Gastrocnemius medialis (tissue), 4 donors: ENCODE measurements around the gene LPIN1. TPM values are rescaled to one million over a fixed set of nuclear protein-coding genes. Genes with fewer than 3 reads are reported as not detected.
A peak's percentile ranks its signal among the peaks of the same experiment; 100 is the strongest.

ENCODE experiments used
- ATAC-seq, 2 donors: fragments of 150-250 bp; one replicate each; pipeline ENCODE4 v1.9.1; 2016
- DNase-seq, 2 donors: peaks; one replicate each; pipeline ENCODE4 v3.0.0-alpha.2; 2019
- H3K27ac ChIP-seq, 4 donors: fragments of 200-600 bp; sonication (generic); 1 replicate in 1 of 4; 2 replicates in 3 of 4; pipeline ENCODE4 v1.5.1; 2016 to 2018; ENCODE audit warnings: mild to moderate bottlenecking in 2 of 4, moderate library complexity in 1 of 4
- H3K27me3 ChIP-seq, 3 donors: fragments of 200-600 bp; sonication (generic) in 2 of 3; 1 replicate in 1 of 3; 2 replicates in 2 of 3; pipeline versions ENCODE4 v1.5.1 to v1.6.0; 2016 to 2019; ENCODE audit warnings: mild to moderate bottlenecking in 1 of 3, moderate library complexity in 1 of 3
- H3K36me3 ChIP-seq, 2 donors: fragments of 200-600 bp; sonication (generic) in 1 of 2; one replicate each; pipeline ENCODE4 v1.5.1; 2017 to 2018
- H3K4me1 ChIP-seq, 2 donors: fragments of 200-600 bp; sonication (generic) in 1 of 2; one replicate each; pipeline ENCODE4 v1.5.1; 2016 to 2017; ENCODE audit warnings: mild to moderate bottlenecking in 2 of 2
- H3K4me3 ChIP-seq, 4 donors: fragments of 200-600 bp; sonication (generic) in 3 of 4; 1 replicate in 1 of 4; 2 replicates in 3 of 4; pipeline ENCODE4 v1.5.1; 2016 to 2019; ENCODE audit warnings: mild to moderate bottlenecking in 2 of 4
- H3K9me3 ChIP-seq, 3 donors: fragments of 200-600 bp; sonication (generic) in 2 of 3; 1 replicate in 1 of 3; 2 replicates in 2 of 3; pipeline ENCODE4 v1.5.1; 2016 to 2019
- POLR2A ChIP-seq, 2 donors: fragments of 450-650 bp; IDR thresholded peaks; one replicate each; pipeline ENCODE4 v1.6.1; 2017; ENCODE audit warnings: antibody characterized with exemption in 2 of 2, mild to moderate bottlenecking in 2 of 2, moderate library complexity in 2 of 2
- in situ Hi-C, 4 donors: fragments of 200-750 bp; cut with MboI; loops; one replicate each; pipeline versions ENCODE4 v1.15.0 to v1.8.0; 2017; ENCODE audit warnings: low sequenced_read_pairs in 4 of 4
- intact Hi-C: fragments of 100-400 bp; cut with DNase I; formaldehyde crosslinking; loops from one replicate; pipeline ENCODE4 v1.15.1; 2023; ENCODE audit warnings: low total_unique reads
- total RNA-seq, 4 donors: library from RNA; depleted of rRNA; stranded (reverse); fragments of >200 nt; gene quantifications; one replicate each; pipeline versions ENCODE4 v1.1.0 to v1.2.3, GENCODE V29; 2016
- TF ChIP-seq, protein P1 (sequence below), 5 experiments: fragments of 450-650 bp in 3 of 5; fragments of 200-600 bp in 2 of 5; sonication (generic) in 2 of 5; IDR thresholded peaks in 4 of 5; conservative IDR thresholded peaks in 1 of 5; 1 replicate in 4 of 5; 2 replicates in 1 of 5; pipeline ENCODE4 v1.5.1; 2016 to 2019; ENCODE audit warnings: antibody characterized with exemption in 5 of 5, mild to moderate bottlenecking in 3 of 5, moderate library complexity in 3 of 5

LPIN1 gene
- total RNA-seq, 4 donors from 2014 or later, result 292 to 606 (median 472) TPM

DNA sequence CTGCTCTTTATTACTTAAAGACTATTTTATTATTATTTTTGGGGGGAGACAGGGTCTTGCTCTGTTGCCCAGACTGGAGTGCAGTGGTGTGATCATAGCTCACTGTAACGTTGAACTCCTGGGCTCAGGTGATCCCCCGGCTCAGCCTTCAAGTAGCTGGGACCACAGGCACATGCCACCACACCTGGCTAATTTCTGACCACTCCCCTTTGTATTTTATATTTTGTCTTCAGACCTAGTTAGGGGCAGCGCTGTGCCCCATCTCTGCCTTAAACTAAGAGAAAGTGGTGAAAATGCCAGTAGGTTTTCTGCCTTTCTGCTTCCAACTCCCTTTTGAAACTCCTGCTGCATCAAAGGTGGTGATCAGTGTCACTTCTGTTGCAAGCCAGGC is 82.5 kb downstream of the LPIN1 start:
- Histone ChIP-seq H3K27me3 (no peaks in the 10 kb centered on the region), H3K4me3 (no peak overlapping the region), H3K36me3 (peaks cover 0 to 42% of the 10 kb centered on the region in 2 donors), H3K9me3 (no peaks in the 10 kb centered on the region), H3K4me1 (peaks cover 25 to 32% of the 10 kb centered on the region in 2 donors), H3K27ac (peak overlapping the region; percentile 70 to 79 (median 72))
- in situ Hi-C loops (no loop called here), intact Hi-C loops (no loop called here)
- TF ChIP-seq POLR2A (IDR thresholded peaks at IDR 0.05), result no peak
- TF ChIP-seq, protein P1, sequence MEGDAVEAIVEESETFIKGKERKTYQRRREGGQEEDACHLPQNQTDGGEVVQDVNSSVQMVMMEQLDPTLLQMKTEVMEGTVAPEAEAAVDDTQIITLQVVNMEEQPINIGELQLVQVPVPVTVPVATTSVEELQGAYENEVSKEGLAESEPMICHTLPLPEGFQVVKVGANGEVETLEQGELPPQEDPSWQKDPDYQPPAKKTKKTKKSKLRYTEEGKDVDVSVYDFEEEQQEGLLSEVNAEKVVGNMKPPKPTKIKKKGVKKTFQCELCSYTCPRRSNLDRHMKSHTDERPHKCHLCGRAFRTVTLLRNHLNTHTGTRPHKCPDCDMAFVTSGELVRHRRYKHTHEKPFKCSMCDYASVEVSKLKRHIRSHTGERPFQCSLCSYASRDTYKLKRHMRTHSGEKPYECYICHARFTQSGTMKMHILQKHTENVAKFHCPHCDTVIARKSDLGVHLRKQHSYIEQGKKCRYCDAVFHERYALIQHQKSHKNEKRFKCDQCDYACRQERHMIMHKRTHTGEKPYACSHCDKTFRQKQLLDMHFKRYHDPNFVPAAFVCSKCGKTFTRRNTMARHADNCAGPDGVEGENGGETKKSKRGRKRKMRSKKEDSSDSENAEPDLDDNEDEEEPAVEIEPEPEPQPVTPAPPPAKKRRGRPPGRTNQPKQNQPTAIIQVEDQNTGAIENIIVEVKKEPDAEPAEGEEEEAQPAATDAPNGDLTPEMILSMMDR (IDR thresholded peaks at IDR 0.05 in 4 of 5, conservative IDR thresholded peaks at IDR 0.05 in 1 of 5), result no peak
- no peak for DNase-seq
- ATAC-seq, result no peak

DNA sequence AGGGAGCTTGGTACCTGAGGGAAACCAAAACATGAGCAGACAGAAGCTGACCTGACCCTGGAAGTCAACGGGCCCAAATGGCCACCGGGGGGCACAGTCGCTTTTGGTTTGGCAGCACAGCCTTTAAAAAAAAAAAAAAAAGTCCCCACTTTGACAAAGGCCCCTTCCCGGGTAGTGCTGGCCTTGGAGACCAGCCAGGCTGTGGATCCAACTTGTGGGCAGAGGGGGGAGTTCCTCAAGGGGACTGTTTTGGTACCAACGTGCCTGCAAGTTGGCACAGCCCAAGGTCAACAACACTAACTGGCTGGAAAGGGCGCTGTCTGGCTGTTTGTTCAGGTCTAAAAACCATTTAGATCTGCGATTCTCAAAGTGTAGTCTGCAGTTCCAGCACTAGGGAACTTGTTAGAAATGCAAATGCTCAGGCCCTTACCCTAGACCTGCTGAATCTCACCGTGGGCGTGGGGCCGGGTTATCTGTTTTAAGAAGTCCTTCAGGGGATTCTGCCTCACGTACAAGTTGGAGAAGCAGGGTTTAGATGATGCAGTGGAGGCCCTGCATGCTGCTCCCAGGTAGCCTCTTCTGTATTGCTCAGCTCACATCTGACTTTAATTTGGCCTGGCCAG is 83.0 kb downstream of the LPIN1 start:
- peak overlapping the region; percentile 70 to 79 (median 72) for H3K27ac ChIP-seq
- intact Hi-C loops, result no loop called here

DNA sequence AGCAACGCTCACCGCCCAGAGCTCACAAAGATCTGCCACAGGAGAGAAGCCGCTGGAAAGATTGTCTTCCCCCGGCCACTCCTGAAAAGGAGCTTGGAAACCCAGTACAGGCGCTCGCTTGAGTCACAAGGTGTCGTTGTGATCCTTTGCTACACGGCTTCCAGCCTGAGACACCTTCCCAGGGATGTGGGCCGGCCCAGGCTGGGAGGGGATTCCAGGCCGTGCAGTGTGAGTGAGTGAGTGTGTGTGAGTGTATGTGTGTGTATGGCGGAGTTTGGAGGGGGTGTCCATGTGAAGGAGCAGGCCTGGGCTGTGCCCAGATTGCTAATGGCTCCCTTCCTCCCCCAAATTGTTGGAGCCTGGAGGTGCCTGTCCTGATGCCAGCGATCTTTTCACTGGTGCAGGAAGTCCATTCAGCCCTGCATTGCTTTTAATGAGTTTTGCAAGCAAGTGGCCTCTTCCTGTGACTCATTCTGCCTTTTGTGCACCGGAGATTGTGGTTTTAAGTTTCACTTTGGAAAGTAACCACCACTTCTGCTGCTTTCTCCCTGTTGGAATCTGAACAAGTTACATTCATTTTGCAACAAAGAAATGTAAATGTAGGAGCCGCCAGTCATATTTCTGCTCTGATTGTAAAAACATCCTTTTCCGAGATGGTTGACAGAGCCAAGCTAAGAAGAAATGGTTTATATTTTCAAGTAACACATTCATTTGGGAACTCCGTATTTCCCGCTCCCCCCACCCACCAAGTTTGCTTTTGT is 83.7 kb downstream of the LPIN1 start:
- Histone ChIP-seq H3K4me3 (peak overlapping the region in 3 of 4 donors; percentile 23 to 37 (median 33)), H3K36me3 (peaks cover 0 to 30% of the 10 kb centered on the region in 2 donors), H3K27ac (peak overlapping the region; percentile 70 to 79 (median 72)), H3K4me1 (peaks cover 22 to 29% of the 10 kb centered on the region in 2 donors), H3K9me3 (no peaks in the 10 kb centered on the region), H3K27me3 (no peaks in the 10 kb centered on the region)
- DNase-seq, result peak; percentile 66 to 69
- peak; percentile 74 to 85 for ATAC-seq
- no peak for TF ChIP-seq POLR2A (IDR thresholded peaks at IDR 0.05)
- TF ChIP-seq, protein P1 (IDR thresholded peaks at IDR 0.05 in 4 of 5, conservative IDR thresholded peaks at IDR 0.05 in 1 of 5), result no peak
- intact Hi-C loops (loop anchor here (1.0 kb wide), 1 partner anchor 886 kb away; the partner anchor contains the start of gene TRIB2), in situ Hi-C loops (no loop called here)

More for the DNA sequence above, 83.0 kb downstream of the LPIN1 start:
- Histone ChIP-seq H3K4me3 (peak overlapping the region in 2 of 4 donors; percentile 23 to 37), H3K9me3 (no peaks in the 10 kb centered on the region), H3K36me3 (peaks cover 0 to 37% of the 10 kb centered on the region in 2 donors), H3K4me1 (peaks cover 22 to 29% of the 10 kb centered on the region in 2 donors), H3K27me3 (no peaks in the 10 kb centered on the region)
- in situ Hi-C loops, result no loop called here
- no peak for TF ChIP-seq POLR2A (IDR thresholded peaks at IDR 0.05)
- TF ChIP-seq, protein P1 (IDR thresholded peaks at IDR 0.05 in 4 of 5, conservative IDR thresholded peaks at IDR 0.05 in 1 of 5), result peak; percentile 21 to 48 (median 34)
- peak; percentile 19 to 22 for ATAC-seq
- DNase-seq, result no peak

DNA sequence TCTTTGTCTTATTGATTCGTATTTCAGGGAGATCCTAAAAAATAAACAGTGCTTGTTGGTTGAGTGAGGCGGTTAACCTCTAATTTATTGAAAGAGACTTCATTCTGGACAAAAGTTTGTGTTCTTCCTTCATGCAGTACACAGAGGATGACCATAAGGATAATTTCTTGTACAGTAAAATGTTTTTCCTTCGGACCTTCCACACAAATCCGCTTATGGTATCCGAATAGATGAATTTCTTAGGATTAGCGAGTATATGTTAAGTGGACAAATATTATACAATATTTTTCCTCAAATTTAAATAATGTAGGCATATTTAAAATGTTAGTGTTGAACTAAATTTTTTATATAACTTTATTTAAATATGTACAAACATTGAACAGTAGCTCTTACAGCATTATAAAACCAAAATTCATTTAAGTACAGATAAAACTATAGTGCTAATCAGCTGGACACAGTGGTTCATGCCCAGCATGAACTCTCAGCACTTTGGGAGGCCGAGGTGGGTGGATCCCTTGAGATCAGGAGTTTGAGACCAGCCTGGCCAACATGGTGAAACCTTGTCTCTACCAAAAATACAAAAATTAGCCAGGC is 84.4 kb downstream of the LPIN1 start:
- ATAC-seq, result no peak
- in situ Hi-C loops, result no loop called here

More for the DNA sequence above, 84.4 kb downstream of the LPIN1 start:
- no peak for TF ChIP-seq POLR2A (IDR thresholded peaks at IDR 0.05)
- TF ChIP-seq, protein P1 (IDR thresholded peaks at IDR 0.05 in 4 of 5, conservative IDR thresholded peaks at IDR 0.05 in 1 of 5), result no peak
- H3K4me1 ChIP-seq, result peaks cover 22 to 29% of the 10 kb centered on the region in 2 donors
- peak overlapping the region in 3 of 4 donors; percentile 23 to 37 (median 33) for H3K4me3 ChIP-seq
- DNase-seq, result no peak
- intact Hi-C loops, result loop anchor here (1.0 kb wide), 1 partner anchor 885 kb away; the partner anchor contains the start of gene TRIB2
- H3K27ac ChIP-seq, result peak overlapping the region; percentile 70 to 79 (median 72)
- no peaks in the 10 kb centered on the region for H3K9me3 ChIP-seq
- no peaks in the 10 kb centered on the region for H3K27me3 ChIP-seq
- peaks cover 0 to 23% of the 10 kb centered on the region in 2 donors for H3K36me3 ChIP-seq
